Neutrophil (primary cell): ENCODE results near the gene WNT6.

Source experiments
- H3K27ac ChIP-seq: fragments of 200-600 bp; sonication (generic); 2 replicates; pipeline ENCODE4 v1.5.1; 2016; ENCODE audit warnings: mild to moderate bottlenecking, moderate library complexity
- H3K27me3 ChIP-seq: fragments of 200-600 bp; sonication (generic); 2 replicates; pipeline ENCODE4 v1.6.0; 2016; ENCODE audit warnings: mild to moderate bottlenecking
- H3K36me3 ChIP-seq: fragments of 200-600 bp; sonication (generic); 2 replicates; pipeline ENCODE4 v1.5.1; 2017
- H3K4me1 ChIP-seq, 2 experiments: fragments of 200-600 bp in 1 of 2; sonication (generic) in 1 of 2; 1 replicate in 1 of 2; 2 replicates in 1 of 2; pipeline versions ENCODE4 v1.5.1 to v1.6.1; 2013 to 2016; ENCODE audit warnings: low read depth in 1 of 2, low read length in 1 of 2, mild to moderate bottlenecking in 1 of 2, moderate library complexity in 1 of 2; ENCODE audit not compliant: control insufficient read depth in 1 of 2, insufficient read depth in 1 of 2
- H3K4me3 ChIP-seq, 2 experiments: fragments of 200-600 bp in 1 of 2; sonication (generic) in 1 of 2; 1 replicate in 1 of 2; 2 replicates in 1 of 2; pipeline ENCODE4 v1.5.1; 2013 to 2016; ENCODE audit warnings: low read depth in 1 of 2, low read length in 1 of 2, mild to moderate bottlenecking in 1 of 2, moderate library complexity in 1 of 2
- H3K9me3 ChIP-seq: fragments of 200-600 bp; sonication (generic); 2 replicates; pipeline ENCODE4 v1.5.1; 2016
- TF ChIP-seq, protein P1 (sequence below): fragments of 200-600 bp; sonication (generic); IDR thresholded peaks from 2 replicates; pipeline ENCODE4 v1.5.1; 2016; ENCODE audit warnings: antibody characterized with exemption

Gene WNT6

GRCh38 chr2:218859556-218859987, at the start of gene WNT6:
TSS of gene WNT6 (plus strand) at chr2:218859805. CDS start at chr2:218860038, 233 bp downstream.
- H3K4me1 ChIP-seq = no peaks in the 10 kb centered on the region
- no peaks in the 10 kb centered on the region for H3K36me3 ChIP-seq
- no peak within 1 kb of the TSS for H3K27ac ChIP-seq
- no peak within 1 kb of the TSS for H3K4me3 ChIP-seq
- TF ChIP-seq, protein P1, sequence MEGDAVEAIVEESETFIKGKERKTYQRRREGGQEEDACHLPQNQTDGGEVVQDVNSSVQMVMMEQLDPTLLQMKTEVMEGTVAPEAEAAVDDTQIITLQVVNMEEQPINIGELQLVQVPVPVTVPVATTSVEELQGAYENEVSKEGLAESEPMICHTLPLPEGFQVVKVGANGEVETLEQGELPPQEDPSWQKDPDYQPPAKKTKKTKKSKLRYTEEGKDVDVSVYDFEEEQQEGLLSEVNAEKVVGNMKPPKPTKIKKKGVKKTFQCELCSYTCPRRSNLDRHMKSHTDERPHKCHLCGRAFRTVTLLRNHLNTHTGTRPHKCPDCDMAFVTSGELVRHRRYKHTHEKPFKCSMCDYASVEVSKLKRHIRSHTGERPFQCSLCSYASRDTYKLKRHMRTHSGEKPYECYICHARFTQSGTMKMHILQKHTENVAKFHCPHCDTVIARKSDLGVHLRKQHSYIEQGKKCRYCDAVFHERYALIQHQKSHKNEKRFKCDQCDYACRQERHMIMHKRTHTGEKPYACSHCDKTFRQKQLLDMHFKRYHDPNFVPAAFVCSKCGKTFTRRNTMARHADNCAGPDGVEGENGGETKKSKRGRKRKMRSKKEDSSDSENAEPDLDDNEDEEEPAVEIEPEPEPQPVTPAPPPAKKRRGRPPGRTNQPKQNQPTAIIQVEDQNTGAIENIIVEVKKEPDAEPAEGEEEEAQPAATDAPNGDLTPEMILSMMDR = no peak
- H3K9me3 ChIP-seq = no peaks in the 10 kb centered on the region
- peaks cover 100% of the 10 kb centered on the region for H3K27me3 ChIP-seq

GRCh38 chr2:218810256-218810655, 49.3 kb upstream of the WNT6 start:
- Histone ChIP-seq H3K4me1 (peaks cover 17 to 18% of the 10 kb centered on the region in 2 experiments), H3K27me3 (peaks cover 4% of the 10 kb centered on the region), H3K36me3 (no peaks in the 10 kb centered on the region), H3K9me3 (no peaks in the 10 kb centered on the region), H3K27ac (no peak overlapping the region), H3K4me3 (no peak overlapping the region)
- TF ChIP-seq, protein P1 = no peak

DNA sequence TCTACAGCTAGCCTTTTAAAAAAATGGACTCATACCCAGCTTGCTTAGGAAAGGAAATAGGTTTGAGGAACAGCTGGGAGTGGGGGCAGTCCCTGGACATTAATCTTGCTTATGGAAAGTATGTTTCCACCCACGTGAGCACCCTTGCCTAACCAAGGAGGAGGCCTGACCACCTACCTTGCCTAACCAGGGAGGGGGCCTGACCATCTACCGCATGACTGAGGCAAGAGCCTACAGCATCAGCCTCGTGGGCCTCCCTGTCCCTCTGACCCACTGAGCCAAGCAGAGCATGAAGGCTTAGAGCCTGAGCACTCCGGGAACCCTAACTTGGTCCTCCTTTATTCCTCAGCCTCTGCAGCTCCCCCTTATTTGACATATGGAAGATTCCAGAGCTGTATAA, 48.2 kb upstream of the WNT6 start:
- Histone ChIP-seq H3K36me3 (no peaks in the 10 kb centered on the region), H3K4me1 (peaks cover 8 to 9% of the 10 kb centered on the region in 2 experiments)

GRCh38 chr2:218812096-218812815, 47.3 kb upstream of the WNT6 start:
- peaks cover 0 to 4% of the 10 kb centered on the region in 2 experiments for H3K4me1 ChIP-seq
- no peak overlapping the region for H3K27ac ChIP-seq
- H3K9me3 ChIP-seq = no peaks in the 10 kb centered on the region
- TF ChIP-seq, protein P1 = no peak
- H3K27me3 ChIP-seq = peaks cover 7% of the 10 kb centered on the region
- H3K36me3 ChIP-seq = no peaks in the 10 kb centered on the region
- H3K4me3 ChIP-seq = no peak overlapping the region

More for the DNA sequence above, 48.2 kb upstream of the WNT6 start:
- TF ChIP-seq, protein P1 = no peak
- Histone ChIP-seq H3K4me3 (no peak overlapping the region), H3K27ac (no peak overlapping the region), H3K27me3 (peaks cover 4% of the 10 kb centered on the region), H3K9me3 (no peaks in the 10 kb centered on the region)

DNA sequence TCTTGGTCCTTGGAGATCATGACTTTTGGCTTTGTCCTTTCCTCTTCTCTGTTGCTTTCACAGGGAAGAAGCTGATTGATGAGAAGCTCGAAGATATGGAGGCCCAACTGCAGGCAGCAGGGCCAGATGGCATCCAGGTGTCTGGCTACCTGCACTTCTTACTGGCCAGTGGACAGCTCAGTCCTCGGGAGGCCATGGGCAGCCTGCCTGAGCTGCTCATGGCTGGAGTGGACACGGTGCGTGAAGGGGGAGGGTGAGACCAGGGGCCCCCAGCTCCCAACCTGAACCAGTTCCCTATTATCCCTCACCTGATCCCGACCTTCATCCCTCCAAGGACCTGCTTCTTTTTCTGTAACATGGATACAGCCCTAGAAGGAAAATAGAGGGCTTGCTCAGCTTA, 46.7 kb upstream of the WNT6 start:
- Histone ChIP-seq H3K27me3 (peaks cover 13% of the 10 kb centered on the region), H3K27ac (no peak overlapping the region), H3K4me3 (no peak overlapping the region), H3K9me3 (no peaks in the 10 kb centered on the region), H3K36me3 (no peaks in the 10 kb centered on the region), H3K4me1 (peaks cover 0 to 4% of the 10 kb centered on the region in 2 experiments)
- TF ChIP-seq, protein P1 = no peak
